HCT116 (cell line): Measurements from ENCODE around the gene EHD4.

ENCODE experiments used
- CBX3 ChIP-seq: IDR thresholded peaks from 2 replicates; pipeline ENCODE4 v1.6.1; 2012; ENCODE audit warnings: low read depth
- CEBPB ChIP-seq: IDR thresholded peaks from 2 replicates; pipeline ENCODE4 v1.6.1; 2012; ENCODE audit warnings: low read depth
- ELF1 ChIP-seq: IDR thresholded peaks from 2 replicates; pipeline ENCODE4 v1.6.1; 2012; ENCODE audit warnings: low read depth, borderline replicate concordance
- EZH2 ChIP-seq: fragments of 200-600 bp; sonication (generic); IDR thresholded peaks from 2 replicates; pipeline ENCODE4 v1.6.1; 2017; ENCODE audit warnings: antibody characterized with exemption, mixed run types
- EZH2phosphoT487 ChIP-seq: fragments of 200-600 bp; IDR thresholded peaks from 2 replicates; pipeline ENCODE4 v1.6.1; 2018; ENCODE audit warnings: antibody characterized with exemption, borderline replicate concordance
- JUND ChIP-seq: IDR thresholded peaks from 2 replicates; pipeline ENCODE4 v1.6.1; 2012
- POLR2A ChIP-seq: IDR thresholded peaks from 2 replicates; pipeline ENCODE4 v1.7.0; 2011; ENCODE audit warnings: borderline replicate concordance; ENCODE audit not compliant: insufficient read depth, insufficient read length; ENCODE audit errors: extremely low read depth
- POLR2AphosphoS5 ChIP-seq: IDR thresholded peaks from 2 replicates; pipeline ENCODE4 v1.6.1; 2011; ENCODE audit warnings: mild to moderate bottlenecking, low read depth, low read length, moderate library complexity
- SP1 ChIP-seq: IDR thresholded peaks from 2 replicates; pipeline ENCODE4 v1.6.1; 2012; ENCODE audit warnings: low read depth
- YY1 ChIP-seq: IDR thresholded peaks from 2 replicates; pipeline ENCODE4 v1.6.1; 2011; ENCODE audit warnings: low read length, low read depth, moderate library complexity, mild to moderate bottlenecking; ENCODE audit not compliant: insufficient replicate concordance; ENCODE audit errors: extremely low read depth
- ZFX ChIP-seq: fragments of 450-650 bp; IDR thresholded peaks from 2 replicates; pipeline ENCODE4 v1.6.1; 2017
- TF ChIP-seq, protein P1 (sequence below), 3 experiments: fragments of 200-600 bp in 1 of 3; sonication (generic) in 1 of 3; IDR thresholded peaks in 2 of 3; conservative IDR thresholded peaks in 1 of 3; 2 replicates each; pipeline ENCODE4 v1.5.1; 2012 to 2017; ENCODE audit warnings: low read depth in 2 of 3, low read length in 2 of 3, antibody characterized with exemption in 1 of 3, borderline replicate concordance in 1 of 3, control low read depth in 1 of 3, mild to moderate bottlenecking in 1 of 3, mixed read lengths in 1 of 3, mixed run types in 1 of 3, moderate library complexity in 1 of 3; ENCODE audit not compliant: insufficient read depth in 1 of 3
- TF ChIP-seq, protein P2 (sequence below): IDR thresholded peaks from 2 replicates; pipeline ENCODE4 v1.6.1; 2011; ENCODE audit warnings: mild to moderate bottlenecking, low read length, moderate library complexity; ENCODE audit not compliant: insufficient replicate concordance; ENCODE audit errors: extremely low read depth
- TF ChIP-seq, protein P3 (sequence below): IDR thresholded peaks from 2 replicates; pipeline ENCODE4 v1.6.1; 2012; ENCODE audit warnings: low read depth

GRCh38 chr15:41891946-41892345, 80.4 kb downstream of the EHD4 start:
- TF ChIP-seq, protein P1, sequence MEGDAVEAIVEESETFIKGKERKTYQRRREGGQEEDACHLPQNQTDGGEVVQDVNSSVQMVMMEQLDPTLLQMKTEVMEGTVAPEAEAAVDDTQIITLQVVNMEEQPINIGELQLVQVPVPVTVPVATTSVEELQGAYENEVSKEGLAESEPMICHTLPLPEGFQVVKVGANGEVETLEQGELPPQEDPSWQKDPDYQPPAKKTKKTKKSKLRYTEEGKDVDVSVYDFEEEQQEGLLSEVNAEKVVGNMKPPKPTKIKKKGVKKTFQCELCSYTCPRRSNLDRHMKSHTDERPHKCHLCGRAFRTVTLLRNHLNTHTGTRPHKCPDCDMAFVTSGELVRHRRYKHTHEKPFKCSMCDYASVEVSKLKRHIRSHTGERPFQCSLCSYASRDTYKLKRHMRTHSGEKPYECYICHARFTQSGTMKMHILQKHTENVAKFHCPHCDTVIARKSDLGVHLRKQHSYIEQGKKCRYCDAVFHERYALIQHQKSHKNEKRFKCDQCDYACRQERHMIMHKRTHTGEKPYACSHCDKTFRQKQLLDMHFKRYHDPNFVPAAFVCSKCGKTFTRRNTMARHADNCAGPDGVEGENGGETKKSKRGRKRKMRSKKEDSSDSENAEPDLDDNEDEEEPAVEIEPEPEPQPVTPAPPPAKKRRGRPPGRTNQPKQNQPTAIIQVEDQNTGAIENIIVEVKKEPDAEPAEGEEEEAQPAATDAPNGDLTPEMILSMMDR (IDR thresholded peaks at IDR 0.05 in 2 of 3, conservative IDR thresholded peaks at IDR 0.05 in 1 of 3; ENCODE audit: borderline replicate concordance in 1 of 3, insufficient read depth in 1 of 3, low read depth in 2 of 3, low read length in 2 of 3) = no peak
- TF ChIP-seq ELF1 (no peak), POLR2A (no peak), YY1 (no peak), POLR2AphosphoS5 (no peak), CEBPB (no peak), EZH2 (no peak), CBX3 (no peak), EZH2phosphoT487 (no peak), ZFX (no peak), JUND (no peak), SP1 (no peak)
- TF ChIP-seq, protein P2, sequence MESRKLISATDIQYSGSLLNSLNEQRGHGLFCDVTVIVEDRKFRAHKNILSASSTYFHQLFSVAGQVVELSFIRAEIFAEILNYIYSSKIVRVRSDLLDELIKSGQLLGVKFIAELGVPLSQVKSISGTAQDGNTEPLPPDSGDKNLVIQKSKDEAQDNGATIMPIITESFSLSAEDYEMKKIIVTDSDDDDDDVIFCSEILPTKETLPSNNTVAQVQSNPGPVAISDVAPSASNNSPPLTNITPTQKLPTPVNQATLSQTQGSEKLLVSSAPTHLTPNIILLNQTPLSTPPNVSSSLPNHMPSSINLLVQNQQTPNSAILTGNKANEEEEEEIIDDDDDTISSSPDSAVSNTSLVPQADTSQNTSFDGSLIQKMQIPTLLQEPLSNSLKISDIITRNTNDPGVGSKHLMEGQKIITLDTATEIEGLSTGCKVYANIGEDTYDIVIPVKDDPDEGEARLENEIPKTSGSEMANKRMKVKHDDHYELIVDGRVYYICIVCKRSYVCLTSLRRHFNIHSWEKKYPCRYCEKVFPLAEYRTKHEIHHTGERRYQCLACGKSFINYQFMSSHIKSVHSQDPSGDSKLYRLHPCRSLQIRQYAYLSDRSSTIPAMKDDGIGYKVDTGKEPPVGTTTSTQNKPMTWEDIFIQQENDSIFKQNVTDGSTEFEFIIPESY = no peak
- TF ChIP-seq, protein P3, sequence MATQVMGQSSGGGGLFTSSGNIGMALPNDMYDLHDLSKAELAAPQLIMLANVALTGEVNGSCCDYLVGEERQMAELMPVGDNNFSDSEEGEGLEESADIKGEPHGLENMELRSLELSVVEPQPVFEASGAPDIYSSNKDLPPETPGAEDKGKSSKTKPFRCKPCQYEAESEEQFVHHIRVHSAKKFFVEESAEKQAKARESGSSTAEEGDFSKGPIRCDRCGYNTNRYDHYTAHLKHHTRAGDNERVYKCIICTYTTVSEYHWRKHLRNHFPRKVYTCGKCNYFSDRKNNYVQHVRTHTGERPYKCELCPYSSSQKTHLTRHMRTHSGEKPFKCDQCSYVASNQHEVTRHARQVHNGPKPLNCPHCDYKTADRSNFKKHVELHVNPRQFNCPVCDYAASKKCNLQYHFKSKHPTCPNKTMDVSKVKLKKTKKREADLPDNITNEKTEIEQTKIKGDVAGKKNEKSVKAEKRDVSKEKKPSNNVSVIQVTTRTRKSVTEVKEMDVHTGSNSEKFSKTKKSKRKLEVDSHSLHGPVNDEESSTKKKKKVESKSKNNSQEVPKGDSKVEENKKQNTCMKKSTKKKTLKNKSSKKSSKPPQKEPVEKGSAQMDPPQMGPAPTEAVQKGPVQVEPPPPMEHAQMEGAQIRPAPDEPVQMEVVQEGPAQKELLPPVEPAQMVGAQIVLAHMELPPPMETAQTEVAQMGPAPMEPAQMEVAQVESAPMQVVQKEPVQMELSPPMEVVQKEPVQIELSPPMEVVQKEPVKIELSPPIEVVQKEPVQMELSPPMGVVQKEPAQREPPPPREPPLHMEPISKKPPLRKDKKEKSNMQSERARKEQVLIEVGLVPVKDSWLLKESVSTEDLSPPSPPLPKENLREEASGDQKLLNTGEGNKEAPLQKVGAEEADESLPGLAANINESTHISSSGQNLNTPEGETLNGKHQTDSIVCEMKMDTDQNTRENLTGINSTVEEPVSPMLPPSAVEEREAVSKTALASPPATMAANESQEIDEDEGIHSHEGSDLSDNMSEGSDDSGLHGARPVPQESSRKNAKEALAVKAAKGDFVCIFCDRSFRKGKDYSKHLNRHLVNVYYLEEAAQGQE = no peak
